ENCODE measurements around the gene TFB1M.

Gene TFB1M

GRCh38 chr6:155222506-155222905, 91.8 kb downstream of the TFB1M start:
- 95% methylated on average over 4 of the region's 4 CpGs for WGBS
- no peak overlapping the region for H3K4me3 ChIP-seq (ENCODE audit: insufficient read depth in 1 of 2, low read depth in 1 of 2, low read length in 2 of 2)
- no peak overlapping the region for H3K27ac ChIP-seq (ENCODE audit: low read length, poor library complexity, severe bottlenecking)

GRCh38 chr6:155221086-155221485, 93.2 kb downstream of the TFB1M start:
- Histone ChIP-seq H4K8ac (ENCODE audit: low read length) (no peak overlapping the region), H2BK12ac (ENCODE audit: low read length in 2 of 2) (no peak overlapping the region), H2BK5ac (ENCODE audit: low read depth, low read length, poor library complexity, severe bottlenecking) (no peak overlapping the region), H3K23ac (ENCODE audit: low read length in 2 of 2) (no peak overlapping the region), H3K4me2 (ENCODE audit: low read length, poor library complexity, severe bottlenecking) (no peak overlapping the region), H3K14ac (ENCODE audit: low read length in 2 of 2) (no peak overlapping the region), H2AFZ (ENCODE audit: low read depth, low read length) (no peak overlapping the region), H3K4ac (ENCODE audit: low read depth in 1 of 2, low read length in 2 of 2) (no peak overlapping the region), H3K79me1 (replicated peaks; ENCODE audit: low read length, poor library complexity, severe bottlenecking) (no peaks in the 10 kb centered on the region), H2BK15ac (ENCODE audit: low read depth, poor library complexity, severe bottlenecking) (no peak overlapping the region), H3K36me3 (ENCODE audit: control insufficient read depth in 1 of 2, insufficient read depth in 2 of 2, low read depth in 1 of 2, low read length in 2 of 2) (no peaks in the 10 kb centered on the region), H3K9ac (ENCODE audit: low read length) (no peak overlapping the region), H2BK120ac (ENCODE audit: low read depth, low read length) (no peak overlapping the region), H2AK5ac (ENCODE audit: low read length, severe bottlenecking) (no peak overlapping the region), H3K27me3 (ENCODE audit: control insufficient read depth in 1 of 2, insufficient read depth in 1 of 2, low read length in 2 of 2) (no peaks in the 10 kb centered on the region), H4K91ac (ENCODE audit: low read length) (no peak overlapping the region), H3K9me3 (ENCODE audit: control insufficient read depth, low read length) (no peaks in the 10 kb centered on the region), H3K4me1 (ENCODE audit: control insufficient read depth, insufficient read depth, low read depth, low read length) (peaks cover 7% of the 10 kb centered on the region), H3K27ac (ENCODE audit: low read length, poor library complexity, severe bottlenecking) (no peak overlapping the region), H3K4me3 (ENCODE audit: insufficient read depth in 1 of 2, low read depth in 1 of 2, low read length in 2 of 2) (no peak overlapping the region), H3K18ac (ENCODE audit: low read depth in 1 of 2, low read length in 2 of 2) (no peak overlapping the region)
- DNase-seq = no peak
- WGBS = 82% methylated on average over 4 of the region's 4 CpGs

More at GRCh38 chr6:155222506-155222905, 91.8 kb downstream of the TFB1M start:
- Histone ChIP-seq H3K14ac (ENCODE audit: low read length in 2 of 2) (no peak overlapping the region), H2AK5ac (ENCODE audit: low read length, severe bottlenecking) (no peak overlapping the region), H3K9ac (ENCODE audit: low read length) (no peak overlapping the region), H4K91ac (ENCODE audit: low read length) (no peak overlapping the region), H4K8ac (ENCODE audit: low read length) (no peak overlapping the region), H3K4me2 (ENCODE audit: low read length, poor library complexity, severe bottlenecking) (no peak overlapping the region), H3K4ac (ENCODE audit: low read depth in 1 of 2, low read length in 2 of 2) (no peak overlapping the region), H3K4me1 (ENCODE audit: control insufficient read depth, insufficient read depth, low read depth, low read length) (peaks cover 7% of the 10 kb centered on the region), H3K23ac (ENCODE audit: low read length in 2 of 2) (no peak overlapping the region), H3K9me3 (ENCODE audit: control insufficient read depth, low read length) (no peaks in the 10 kb centered on the region), H2BK5ac (ENCODE audit: low read depth, low read length, poor library complexity, severe bottlenecking) (no peak overlapping the region), H2BK12ac (ENCODE audit: low read length in 2 of 2) (no peak overlapping the region), H3K79me1 (replicated peaks; ENCODE audit: low read length, poor library complexity, severe bottlenecking) (no peaks in the 10 kb centered on the region), H3K36me3 (ENCODE audit: control insufficient read depth in 1 of 2, insufficient read depth in 2 of 2, low read depth in 1 of 2, low read length in 2 of 2) (no peaks in the 10 kb centered on the region), H3K27me3 (ENCODE audit: control insufficient read depth in 1 of 2, insufficient read depth in 1 of 2, low read length in 2 of 2) (no peaks in the 10 kb centered on the region), H2BK120ac (ENCODE audit: low read depth, low read length) (no peak overlapping the region), H2AFZ (ENCODE audit: low read depth, low read length) (no peak overlapping the region), H2BK15ac (ENCODE audit: low read depth, poor library complexity, severe bottlenecking) (no peak overlapping the region), H3K18ac (ENCODE audit: low read depth in 1 of 2, low read length in 2 of 2) (no peak overlapping the region)
- DNase-seq = no peak

GRCh38 chr6:155219858-155220301, 94.4 kb downstream of the TFB1M start:
- H2BK5ac ChIP-seq (ENCODE audit: low read depth, low read length, poor library complexity, severe bottlenecking) = no peak overlapping the region
- no peak for DNase-seq

GRCh38 chr6:155219299-155219698, 95.0 kb downstream of the TFB1M start:
- no peak overlapping the region for H2AK5ac ChIP-seq (ENCODE audit: low read length, severe bottlenecking)
- H3K79me1 ChIP-seq (replicated peaks; ENCODE audit: low read length, poor library complexity, severe bottlenecking) = no peaks in the 10 kb centered on the region
- H3K4me3 ChIP-seq (ENCODE audit: insufficient read depth in 1 of 2, low read depth in 1 of 2, low read length in 2 of 2) = no peak overlapping the region
- no peak overlapping the region for H3K27ac ChIP-seq (ENCODE audit: low read length, poor library complexity, severe bottlenecking)
- no peaks in the 10 kb centered on the region for H3K36me3 ChIP-seq (ENCODE audit: control insufficient read depth in 1 of 2, insufficient read depth in 2 of 2, low read depth in 1 of 2, low read length in 2 of 2)
- no peak overlapping the region for H3K18ac ChIP-seq (ENCODE audit: low read depth in 1 of 2, low read length in 2 of 2)
- no peak overlapping the region for H3K23ac ChIP-seq (ENCODE audit: low read length in 2 of 2)
- H2AFZ ChIP-seq (ENCODE audit: low read depth, low read length) = no peak overlapping the region
- no peaks in the 10 kb centered on the region for H3K9me3 ChIP-seq (ENCODE audit: control insufficient read depth, low read length)
- no peak overlapping the region for H4K8ac ChIP-seq (ENCODE audit: low read length)
- no peak overlapping the region for H2BK12ac ChIP-seq (ENCODE audit: low read length in 2 of 2)
- no peak overlapping the region for H2BK120ac ChIP-seq (ENCODE audit: low read depth, low read length)
- no peak overlapping the region for H3K4me2 ChIP-seq (ENCODE audit: low read length, poor library complexity, severe bottlenecking)
- no peak for DNase-seq
- H2BK5ac ChIP-seq (ENCODE audit: low read depth, low read length, poor library complexity, severe bottlenecking) = no peak overlapping the region
- no peaks in the 10 kb centered on the region for H3K27me3 ChIP-seq (ENCODE audit: control insufficient read depth in 1 of 2, insufficient read depth in 1 of 2, low read length in 2 of 2)
- H2BK15ac ChIP-seq (ENCODE audit: low read depth, poor library complexity, severe bottlenecking) = no peak overlapping the region
- H3K4me1 ChIP-seq (ENCODE audit: control insufficient read depth, insufficient read depth, low read depth, low read length) = peaks cover 2% of the 10 kb centered on the region
- no peak overlapping the region for H3K14ac ChIP-seq (ENCODE audit: low read length in 2 of 2)
- no peak overlapping the region for H4K91ac ChIP-seq (ENCODE audit: low read length)
- no peak overlapping the region for H3K4ac ChIP-seq (ENCODE audit: low read depth in 1 of 2, low read length in 2 of 2)
- no peak overlapping the region for H3K9ac ChIP-seq (ENCODE audit: low read length)
- WGBS = 96% methylated on average over 7 of the region's 7 CpGs

More at GRCh38 chr6:155219858-155220301, 94.4 kb downstream of the TFB1M start:
- Histone ChIP-seq H2AK5ac (ENCODE audit: low read length, severe bottlenecking) (no peak overlapping the region), H3K4me1 (ENCODE audit: control insufficient read depth, insufficient read depth, low read depth, low read length) (peaks cover 6% of the 10 kb centered on the region), H3K9ac (ENCODE audit: low read length) (no peak overlapping the region), H3K79me1 (replicated peaks; ENCODE audit: low read length, poor library complexity, severe bottlenecking) (no peaks in the 10 kb centered on the region), H3K14ac (ENCODE audit: low read length in 2 of 2) (no peak overlapping the region), H3K27ac (ENCODE audit: low read length, poor library complexity, severe bottlenecking) (no peak overlapping the region), H3K23ac (ENCODE audit: low read length in 2 of 2) (no peak overlapping the region), H4K91ac (ENCODE audit: low read length) (no peak overlapping the region), H3K36me3 (ENCODE audit: control insufficient read depth in 1 of 2, insufficient read depth in 2 of 2, low read depth in 1 of 2, low read length in 2 of 2) (no peaks in the 10 kb centered on the region), H3K9me3 (ENCODE audit: control insufficient read depth, low read length) (no peaks in the 10 kb centered on the region), H3K4me2 (ENCODE audit: low read length, poor library complexity, severe bottlenecking) (no peak overlapping the region), H2BK15ac (ENCODE audit: low read depth, poor library complexity, severe bottlenecking) (no peak overlapping the region), H3K27me3 (ENCODE audit: control insufficient read depth in 1 of 2, insufficient read depth in 1 of 2, low read length in 2 of 2) (no peaks in the 10 kb centered on the region), H3K18ac (ENCODE audit: low read depth in 1 of 2, low read length in 2 of 2) (no peak overlapping the region), H2AFZ (ENCODE audit: low read depth, low read length) (no peak overlapping the region), H2BK120ac (ENCODE audit: low read depth, low read length) (no peak overlapping the region), H3K4me3 (ENCODE audit: insufficient read depth in 1 of 2, low read depth in 1 of 2, low read length in 2 of 2) (no peak overlapping the region), H4K8ac (ENCODE audit: low read length) (no peak overlapping the region), H3K4ac (ENCODE audit: low read depth in 1 of 2, low read length in 2 of 2) (no peak overlapping the region), H2BK12ac (ENCODE audit: low read length in 2 of 2) (no peak overlapping the region)
- 98% methylated on average over 5 of the region's 5 CpGs for WGBS

All from mesenchymal stem cell (in vitro differentiated cells and primary cell).